Measurements from ENCODE around the gene BRCA2. TPM values are rescaled to one million over a fixed set of nuclear protein-coding genes. Genes with fewer than 3 reads are reported as not detected.

BRCA2 gene
- total and polyA plus RNA-seq, 2 experiments from 2014 or later = 28.6 to 38.7 TPM

- TF ChIP-seq EZH2phosphoT487 (IDR thresholded peaks at IDR 0.05; ENCODE audit: unreplicated experiment) = no peak
- TF ChIP-seq ZNF331 (CRISPR knock-in tag; IDR thresholded peaks at IDR 0.05; ENCODE audit: low read depth) = no peak
- no peak for TF ChIP-seq NANOG (IDR thresholded peaks at IDR 0.05; ENCODE audit: borderline replicate concordance)
- TF ChIP-seq CTCF (conservative IDR thresholded peaks at IDR 0.05; ENCODE audit: low read depth in 2 of 2) = no peak
- TF ChIP-seq ZNF462 (CRISPR knock-in tag; IDR thresholded peaks at IDR 0.05) = no peak
- no peak for TF ChIP-seq POLR2AphosphoS5 (IDR thresholded peaks at IDR 0.05; ENCODE audit: low read depth)
- TF ChIP-seq STAT1 (IDR thresholded peaks at IDR 0.05; ENCODE audit: unreplicated experiment) = no peak
- TF ChIP-seq CREB1 (CRISPR knock-in tag; IDR thresholded peaks at IDR 0.05; ENCODE audit: low read depth) = no peak
- TF ChIP-seq ZNF114 (CRISPR knock-in tag; IDR thresholded peaks at IDR 0.05) = no peak
- TF ChIP-seq JUNB (IDR thresholded peaks at IDR 0.05; ENCODE audit: unreplicated experiment) = no peak
- TF ChIP-seq ETS1 (IDR thresholded peaks at IDR 0.05) = no peak
- no peak for TF ChIP-seq EZH2 (IDR thresholded peaks at IDR 0.05; ENCODE audit: low read depth, unreplicated experiment)
- no peak for TF ChIP-seq REST (IDR thresholded peaks at IDR 0.05; ENCODE audit: unreplicated experiment)
- Mint-ChIP-seq H3K4me1 (no peaks in the 10 kb centered on the region), H3K36me3 (ENCODE audit: low read depth) (peaks cover 51% of the 10 kb centered on the region), H3K27me3 (ENCODE audit: insufficient read depth, low read depth, poor library complexity) (peaks cover 3% of the 10 kb centered on the region), H3K9me3 (no peaks in the 10 kb centered on the region), H3K4me3 (no peak overlapping the region), H3K27ac (no peak overlapping the region)
- Histone ChIP-seq H4K20me1 (replicated peaks; ENCODE audit: insufficient read depth) (peaks cover 4% of the 10 kb centered on the region; the same call in 1 of the 2 replicates), H3F3A (replicated peaks; ENCODE audit: low read depth) (no peaks in the 10 kb centered on the region), H2AFZ (no peak overlapping the region), H3K36me3 (ENCODE audit: insufficient read depth) (peaks cover 11% of the 10 kb centered on the region; the same call in 1 of the 2 replicates), H3K79me2 (replicated peaks; ENCODE audit: insufficient read depth) (no peaks in the 10 kb centered on the region), H3K4me1 (ENCODE audit: insufficient read depth) (no peaks in the 10 kb centered on the region), H3K27ac (ENCODE audit: low read depth) (no peak overlapping the region), H3K9me2 (ENCODE audit: insufficient read depth) (no peaks in the 10 kb centered on the region), H3K4me2 (no peak overlapping the region), H3K4me3 (no peak overlapping the region), H3K27me3 (ENCODE audit: insufficient read depth) (no peaks in the 10 kb centered on the region)
- no peak for DNase-seq (ENCODE audit: low spot score)
- no peak for ATAC-seq
Observed at GRCh38 chr13:32323912-32324311, 8.6 kb downstream of the BRCA2 start.
